ENCODE data around the gene IFNG-AS1.

Gene IFNG-AS1

GRCh38 chr12:68040450-68041075 lies 51.3 kb downstream of the IFNG-AS1 start:
- peak; percentile 71 for DNase-seq

GRCh38 chr12:68042212-68042699 lies 53.0 kb downstream of the IFNG-AS1 start:
- peak; percentile 1 for DNase-seq

- no peak for DNase-seq
Measured at GRCh38 chr12:68043435-68043834, 54.2 kb downstream of the IFNG-AS1 start.

GRCh38 chr12:68048648-68049297 lies 59.5 kb downstream of the IFNG-AS1 start:
- no peak for DNase-seq

- no peak for DNase-seq
Measured at GRCh38 chr12:68056300-68056699, 67.1 kb downstream of the IFNG-AS1 start.

GRCh38 chr12:68063900-68064590 lies 74.8 kb downstream of the IFNG-AS1 start:
- no peak for DNase-seq

GRCh38 chr12:68065163-68065562 lies 75.9 kb downstream of the IFNG-AS1 start:
- no peak for DNase-seq

- no peak for DNase-seq
Measured at GRCh38 chr12:68065687-68066086, 76.4 kb downstream of the IFNG-AS1 start.

- no peak for DNase-seq
Measured at GRCh38 chr12:68067762-68068376, 78.6 kb downstream of the IFNG-AS1 start.

- DNase-seq = no peak
Measured at GRCh38 chr12:68069275-68069674, 80.0 kb downstream of the IFNG-AS1 start.

All from hematopoietic multipotent progenitor cell treated with erythropoietin and hydrocortisone succinate and interleukin-3 and kit ligand, for 8 days (in vitro differentiated cells).